Stomach (tissue), 4 donors: ENCODE measurements around the gene RANBP2.

ENCODE experiments used
- EP300 ChIP-seq: sonication (generic); formaldehyde crosslinking; IDR thresholded peaks from one replicate; pipeline ENCODE4 v1.6.1; 2017; ENCODE audit warnings: antibody characterized with exemption
- POLR2A ChIP-seq, 4 donors: fragments of 450-650 bp; IDR thresholded peaks; one replicate each; pipeline ENCODE4 v1.6.1; 2016; ENCODE audit warnings: antibody characterized with exemption in 4 of 4, control low read depth in 2 of 4, mild to moderate bottlenecking in 1 of 4, moderate library complexity in 1 of 4
- POLR2AphosphoS5 ChIP-seq, 3 donors: sonication (generic); formaldehyde crosslinking; IDR thresholded peaks; one replicate each; pipeline ENCODE4 v1.6.1; 2016; ENCODE audit warnings: antibody characterized with exemption in 3 of 3
- TF ChIP-seq, protein P1 (sequence below), 7 experiments: fragments of 450-650 bp in 4 of 7; fragments of 200-600 bp in 3 of 7; sonication (generic) in 3 of 7; IDR thresholded peaks; one replicate each; pipeline ENCODE4 v1.5.1; 2016 to 2019; ENCODE audit warnings: antibody characterized with exemption in 7 of 7, control low read depth in 2 of 7, mild to moderate bottlenecking in 1 of 7

DNA sequence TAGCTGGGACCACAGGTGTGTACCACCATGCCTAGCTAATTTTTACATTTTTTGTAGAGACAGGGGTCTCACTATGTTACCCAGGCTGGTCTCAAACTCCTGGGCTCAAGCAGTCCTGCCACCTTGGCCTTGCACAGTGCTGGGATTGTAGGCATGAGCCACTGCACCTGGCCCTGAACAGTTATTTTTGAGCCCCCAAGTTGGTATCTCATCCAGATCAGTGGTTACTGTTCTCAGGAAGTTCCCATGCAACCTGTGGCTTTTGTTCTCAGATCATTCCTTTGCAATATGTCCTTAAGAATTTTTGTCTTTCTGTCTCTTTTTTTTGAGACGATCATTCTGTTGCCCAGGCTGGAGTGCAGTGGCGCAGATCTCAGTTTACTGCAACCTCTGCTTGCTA lies 59.6 kb downstream of the RANBP2 start:
- TF ChIP-seq, protein P1, sequence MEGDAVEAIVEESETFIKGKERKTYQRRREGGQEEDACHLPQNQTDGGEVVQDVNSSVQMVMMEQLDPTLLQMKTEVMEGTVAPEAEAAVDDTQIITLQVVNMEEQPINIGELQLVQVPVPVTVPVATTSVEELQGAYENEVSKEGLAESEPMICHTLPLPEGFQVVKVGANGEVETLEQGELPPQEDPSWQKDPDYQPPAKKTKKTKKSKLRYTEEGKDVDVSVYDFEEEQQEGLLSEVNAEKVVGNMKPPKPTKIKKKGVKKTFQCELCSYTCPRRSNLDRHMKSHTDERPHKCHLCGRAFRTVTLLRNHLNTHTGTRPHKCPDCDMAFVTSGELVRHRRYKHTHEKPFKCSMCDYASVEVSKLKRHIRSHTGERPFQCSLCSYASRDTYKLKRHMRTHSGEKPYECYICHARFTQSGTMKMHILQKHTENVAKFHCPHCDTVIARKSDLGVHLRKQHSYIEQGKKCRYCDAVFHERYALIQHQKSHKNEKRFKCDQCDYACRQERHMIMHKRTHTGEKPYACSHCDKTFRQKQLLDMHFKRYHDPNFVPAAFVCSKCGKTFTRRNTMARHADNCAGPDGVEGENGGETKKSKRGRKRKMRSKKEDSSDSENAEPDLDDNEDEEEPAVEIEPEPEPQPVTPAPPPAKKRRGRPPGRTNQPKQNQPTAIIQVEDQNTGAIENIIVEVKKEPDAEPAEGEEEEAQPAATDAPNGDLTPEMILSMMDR (IDR thresholded peaks at IDR 0.05) = no peak
- no peak for TF ChIP-seq POLR2AphosphoS5 (IDR thresholded peaks at IDR 0.05)
- TF ChIP-seq POLR2A (IDR thresholded peaks at IDR 0.05) = no peak
- TF ChIP-seq EP300 = no peak
